GM19397 (cell line): Measurements from ENCODE around the gene DAPK3.
"Not testable (repeated sequence)": the region's sequence is repeated elsewhere in the genome, so short reads cannot be mapped to it uniquely, and the experiment has no call there.

Experiments
- ATAC-seq: cut with Tn5 transposase; IDR thresholded peaks from one replicate; pipeline ENCODE4 v1.9.1; 2021; ENCODE audit warnings: mild to moderate bottlenecking, moderate library complexity; ENCODE audit not compliant: unreplicated experiment

The DAPK3 gene

DNA sequence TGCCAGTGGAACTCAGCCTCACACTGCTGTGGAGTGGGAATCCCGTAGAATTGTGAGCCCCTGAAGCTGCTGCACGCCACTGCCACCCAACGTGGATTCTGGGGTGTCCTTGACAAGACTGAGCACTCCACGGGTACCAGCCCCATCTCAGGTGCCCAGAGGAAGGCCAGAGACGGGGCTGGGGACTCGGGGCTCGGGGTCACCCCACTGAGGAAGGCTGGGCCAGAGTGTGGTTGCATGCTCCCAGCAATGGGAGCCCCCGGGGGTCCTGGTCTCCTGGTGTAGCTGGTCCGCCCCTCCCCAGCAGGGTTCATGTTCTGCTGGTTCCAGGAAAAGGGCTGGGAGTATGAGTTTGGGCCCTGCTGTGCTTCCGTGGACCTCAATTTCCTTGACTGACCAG is 15.2 kb downstream of the DAPK3 start:
- ATAC-seq: no peak

- ATAC-seq: not testable (repeated sequence)
Measured at GRCh38 chr19:3955276-3955675, 15.6 kb downstream of the DAPK3 start.

DNA sequence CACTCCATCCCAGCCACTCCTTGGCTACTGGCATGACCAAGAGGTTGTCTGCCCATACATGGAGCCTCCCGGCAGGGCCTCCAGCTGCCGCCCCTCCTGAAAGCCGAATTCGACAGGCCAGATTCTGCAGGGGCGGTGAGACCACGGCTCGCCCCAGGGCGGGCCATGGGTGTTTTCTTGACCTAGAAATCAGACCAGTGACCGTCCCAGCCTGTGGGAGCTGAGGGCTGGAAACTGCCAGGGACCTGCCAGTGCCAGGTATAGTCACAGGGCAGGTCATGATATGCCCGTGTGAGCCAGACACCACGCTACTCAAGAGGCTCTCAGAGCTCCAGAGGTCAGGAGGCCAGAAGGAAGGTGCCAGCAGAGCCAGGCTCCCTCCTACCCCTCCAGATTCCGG is 16.8 kb downstream of the DAPK3 start:
- ATAC-seq: no peak

- not testable (repeated sequence) for ATAC-seq
Measured at GRCh38 chr19:3952755-3953276, 18.1 kb downstream of the DAPK3 start.

DNA sequence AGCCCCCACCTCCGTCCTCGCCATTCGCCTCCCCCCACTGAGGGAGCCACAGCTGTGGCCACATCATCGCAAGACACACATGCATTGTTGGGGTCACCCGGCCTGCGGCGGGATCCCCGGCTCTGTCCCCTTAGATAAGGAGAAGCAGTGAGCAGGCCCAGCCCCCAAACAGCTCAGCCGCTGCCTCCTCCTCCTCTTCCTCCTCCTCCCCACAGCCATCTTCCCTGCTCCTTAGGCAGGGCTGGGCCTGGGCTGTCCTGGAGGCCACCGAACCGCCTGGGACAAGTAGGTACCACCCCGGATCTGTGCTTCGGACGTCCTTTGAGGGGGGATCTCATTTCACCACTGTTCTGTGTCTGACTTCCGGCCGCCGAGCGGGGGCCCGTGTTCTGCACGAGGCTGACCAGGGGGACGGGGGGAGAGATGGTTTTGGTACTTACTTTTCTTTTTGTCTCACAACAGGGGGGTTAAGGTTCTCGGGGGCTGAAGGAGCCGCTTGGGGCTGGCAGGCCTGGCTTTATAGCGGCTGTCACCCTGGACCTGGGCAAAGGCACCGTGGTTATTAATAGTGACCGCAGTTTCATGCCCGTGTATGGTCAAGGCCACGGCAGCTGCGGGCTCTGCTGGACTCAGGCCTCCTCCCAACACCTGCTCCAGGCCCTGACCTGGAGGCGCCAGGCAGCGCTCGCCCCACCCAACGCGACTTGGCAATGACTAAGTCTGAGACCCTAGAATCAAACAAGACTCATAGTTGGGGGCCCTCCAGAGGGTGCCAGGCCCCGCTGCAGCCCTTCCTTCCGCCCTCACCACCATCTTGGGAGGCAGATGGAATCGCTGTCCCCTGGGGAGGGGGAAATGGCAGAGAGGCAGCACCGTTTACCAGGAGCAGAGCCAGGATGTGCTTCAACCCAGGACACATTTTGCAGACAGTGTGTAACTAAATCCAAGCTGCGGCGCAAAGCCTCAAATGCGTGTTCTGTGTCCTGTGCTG is 19.7 kb downstream of the DAPK3 start:
- no peak for ATAC-seq

DNA sequence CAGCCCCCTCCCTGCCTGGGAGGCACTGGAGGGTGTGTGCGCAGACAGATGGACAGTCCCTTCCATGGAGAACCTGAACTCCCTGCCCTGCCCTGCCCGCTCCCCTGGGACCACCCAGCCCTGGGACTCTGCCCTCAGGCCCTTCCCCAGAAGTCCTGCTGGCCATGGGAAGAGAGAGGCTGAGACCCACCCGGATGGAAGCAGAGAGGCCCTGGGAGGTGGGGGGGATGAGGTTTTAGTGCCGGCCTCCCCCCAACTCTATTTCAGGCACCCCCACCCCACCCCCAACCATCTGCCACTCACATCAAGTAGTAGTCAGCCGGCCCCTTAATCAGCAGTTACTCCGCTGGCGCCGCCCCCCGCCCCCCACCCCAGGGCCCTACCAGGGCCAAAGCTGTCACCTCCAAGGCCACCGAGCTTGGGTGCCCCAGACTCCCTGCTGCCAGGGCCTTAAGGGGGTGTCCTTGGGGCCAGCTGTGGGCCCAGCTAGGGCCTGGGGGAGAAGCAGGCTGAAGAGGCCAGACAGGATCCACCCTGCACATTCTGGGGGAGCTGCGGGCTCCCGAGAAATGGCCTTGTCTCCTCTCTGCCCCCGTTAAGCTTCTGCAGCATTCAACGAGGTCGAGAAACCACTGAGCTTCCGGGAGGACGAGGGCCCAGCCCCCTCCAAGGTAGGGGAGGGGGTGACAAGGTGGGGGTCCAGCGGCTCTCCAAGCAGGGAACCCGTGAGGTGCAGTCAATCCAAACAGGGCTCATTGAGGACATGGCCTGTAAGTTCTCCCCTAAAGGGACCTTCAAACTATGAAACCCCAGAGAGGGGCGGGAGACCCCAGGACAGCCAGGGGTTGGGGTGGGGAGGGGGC is 20.7 kb downstream of the DAPK3 start:
- no peak for ATAC-seq

- ATAC-seq: no peak
Measured at GRCh38 chr19:3949294-3949693, 21.6 kb downstream of the DAPK3 start.

GRCh38 chr19:3947316-3947933 is 23.5 kb downstream of the DAPK3 start:
- not testable (repeated sequence) for ATAC-seq

DNA sequence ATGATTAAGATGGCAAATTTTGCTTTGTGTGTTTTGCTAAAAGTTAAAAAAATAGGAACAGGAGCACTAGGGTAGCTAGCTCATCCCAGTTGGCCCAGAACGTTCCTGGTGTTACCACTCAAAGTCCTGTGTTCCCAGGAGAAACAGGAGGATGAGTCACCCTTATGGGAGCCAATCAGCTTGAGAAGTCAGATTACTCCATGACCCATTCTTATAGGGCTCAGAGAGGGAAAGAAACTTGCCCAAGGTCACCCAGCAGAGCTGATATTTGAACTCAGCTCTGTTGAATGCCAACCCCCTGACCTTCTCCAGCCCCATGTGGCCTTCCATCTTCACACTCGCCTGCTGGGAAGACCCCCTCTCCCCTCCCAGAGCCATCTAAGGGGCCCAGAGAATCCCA is 25.1 kb downstream of the DAPK3 start:
- ATAC-seq: no peak

- no peak for ATAC-seq
Measured at GRCh38 chr19:3944018-3944721, 26.7 kb downstream of the DAPK3 start.

DNA sequence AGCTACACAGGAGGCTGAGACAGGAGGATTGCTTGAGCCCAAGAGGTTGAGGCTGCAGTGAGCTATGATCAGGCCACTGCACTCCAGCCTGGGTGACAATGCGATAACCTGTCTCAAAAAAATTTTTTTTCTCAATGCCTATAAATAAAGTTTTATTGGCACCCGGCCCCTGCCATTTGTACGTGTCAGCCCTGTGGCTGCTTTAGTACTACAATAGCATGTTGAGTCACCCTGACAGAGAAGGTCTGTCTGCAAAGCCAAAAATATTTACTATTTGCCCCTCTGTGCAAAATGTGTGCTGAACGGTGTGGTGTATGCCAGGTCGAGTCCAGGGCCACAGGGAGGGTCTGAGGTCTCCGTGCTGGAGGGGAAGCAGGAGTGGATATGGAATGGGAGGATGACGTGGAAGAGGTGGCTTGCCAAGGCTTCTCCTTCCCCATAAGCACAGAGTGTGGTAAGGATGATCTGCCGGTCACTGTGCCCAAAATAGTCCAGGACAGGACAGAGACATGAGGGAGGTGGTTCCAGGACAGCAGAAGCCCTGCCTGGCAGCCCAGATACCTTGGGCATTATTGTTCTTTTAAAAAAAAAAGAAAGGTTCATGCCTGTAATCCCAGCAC is 28.0 kb downstream of the DAPK3 start:
- ATAC-seq: no peak

DNA sequence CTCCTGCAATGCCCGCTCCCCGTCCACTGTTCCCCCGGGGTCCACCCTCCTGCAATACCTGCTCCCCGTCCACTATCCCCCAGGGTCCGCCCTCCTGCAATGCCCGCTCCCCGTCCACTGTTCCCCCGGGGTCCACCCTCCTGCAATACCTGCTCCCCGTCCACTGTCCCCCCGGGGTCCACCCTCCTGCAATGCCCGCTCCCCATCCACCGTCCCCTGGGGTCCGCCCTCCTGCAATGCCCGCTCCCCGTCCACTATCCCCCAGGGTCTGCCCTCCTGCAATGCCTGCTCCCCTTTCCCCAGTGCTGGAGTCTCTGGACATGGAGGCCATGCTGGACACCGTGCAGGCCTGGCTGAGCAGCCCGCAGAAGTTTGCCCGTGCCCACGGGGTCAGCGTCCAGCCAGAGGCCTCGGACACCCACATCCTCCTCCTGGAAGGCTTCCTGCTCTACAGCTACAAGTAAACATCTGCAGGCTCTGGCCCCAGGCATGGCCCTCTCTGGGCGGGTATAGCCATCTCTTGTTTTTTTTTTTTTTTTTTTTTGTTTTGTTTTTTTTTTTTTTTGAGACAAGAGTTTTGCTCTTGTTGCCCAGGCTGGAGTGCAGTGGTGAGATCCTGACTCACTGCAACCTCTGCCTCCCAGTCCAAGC is 32.5 kb downstream of the DAPK3 start:
- not testable (repeated sequence) for ATAC-seq

DNA sequence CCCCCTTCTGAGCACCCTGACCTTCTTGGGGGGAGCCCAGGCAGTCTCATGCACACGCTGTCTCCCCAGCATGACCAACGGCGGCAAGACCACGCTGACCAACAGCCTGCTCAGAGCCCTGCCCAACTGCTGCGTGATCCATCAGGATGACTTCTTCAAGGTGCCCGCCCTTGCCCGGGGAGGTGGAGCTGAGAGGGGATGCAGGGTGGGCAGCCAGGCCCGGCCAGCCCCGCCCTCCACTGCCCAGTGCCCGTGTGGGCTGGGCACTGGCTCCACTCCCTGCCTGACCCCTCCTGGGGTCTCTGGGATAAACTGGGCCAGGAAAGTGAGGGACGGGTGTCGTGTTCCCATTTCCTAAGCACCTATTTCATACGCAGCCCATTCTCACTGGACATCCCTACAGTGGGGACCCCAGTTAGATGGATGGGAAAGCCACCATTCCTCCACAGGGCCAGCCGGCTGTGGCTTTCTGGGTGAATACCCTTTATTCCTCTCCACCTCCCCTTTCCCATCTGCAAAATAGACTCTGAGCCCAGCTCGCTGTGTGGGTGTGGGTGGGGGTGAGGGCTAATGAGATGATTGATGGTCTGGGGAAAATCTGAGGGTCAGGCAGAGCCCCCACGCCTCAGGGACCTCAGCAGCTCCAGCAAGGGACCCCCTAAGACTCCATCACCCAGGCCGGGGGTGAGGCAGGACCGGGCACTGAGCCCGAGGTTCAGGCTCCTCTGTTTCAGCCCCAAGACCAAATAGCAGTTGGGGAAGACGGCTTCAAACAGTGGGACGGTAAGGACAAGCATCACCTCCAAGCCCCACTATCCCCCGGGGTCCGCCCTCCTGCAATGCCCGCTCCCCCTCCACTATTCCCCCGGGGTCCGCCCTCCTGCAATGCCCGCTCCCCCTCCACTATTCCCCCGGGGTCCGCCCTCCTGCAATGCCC is 34.1 kb downstream of the DAPK3 start:
- ATAC-seq: no peak

DNA sequence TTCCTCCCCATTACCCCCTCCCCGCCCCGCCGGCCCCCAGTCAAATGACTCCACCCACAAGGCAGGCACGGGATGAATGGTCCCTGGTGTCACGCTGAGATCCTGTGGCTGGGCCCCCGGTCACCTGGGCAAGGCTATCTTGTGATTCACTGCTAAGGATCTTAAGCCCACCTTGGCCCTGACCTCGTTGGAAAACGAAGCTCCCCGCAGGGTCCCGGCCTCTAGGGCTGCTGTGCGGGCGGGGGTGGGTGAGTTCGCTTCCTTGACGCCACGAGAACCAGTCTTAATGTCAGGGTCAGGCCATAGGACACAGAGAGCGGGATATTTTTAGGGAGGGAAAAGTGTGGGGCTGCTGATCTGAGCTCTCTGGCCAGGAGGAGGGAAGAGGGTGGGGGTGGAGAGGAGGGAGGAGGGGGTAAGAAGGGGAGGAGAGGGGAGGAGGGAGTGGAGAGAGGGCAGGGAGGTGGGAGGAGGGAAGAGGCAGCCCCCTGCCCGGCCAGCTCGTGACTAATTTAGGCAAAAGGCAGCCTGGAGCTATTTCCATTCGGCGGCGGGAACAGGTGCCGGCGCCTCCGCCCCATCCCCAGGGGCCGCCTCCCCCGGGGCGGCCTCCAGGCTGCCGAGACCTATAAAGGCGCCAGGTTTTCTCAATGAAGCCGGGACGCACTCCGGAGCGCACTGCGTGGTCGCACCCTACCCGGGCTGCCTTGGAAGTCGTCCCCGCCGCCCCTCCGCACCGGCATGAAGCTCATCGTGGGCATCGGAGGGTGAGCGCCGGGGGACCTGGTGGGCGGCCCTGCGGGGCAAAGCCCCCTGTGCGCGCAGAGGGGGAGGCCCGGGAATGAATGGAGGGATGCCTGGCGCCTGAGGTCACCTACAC is 37.7 kb downstream of the DAPK3 start, which contains the start of gene NMRK2:
Gene NMRK2 (plus strand): TSS at position 139 of the 880 bp plus-strand sequence. CDS start 603 bp downstream, at position 742.
- ATAC-seq: no peak

GRCh38 chr19:3931041-3931440 is 39.9 kb downstream of the DAPK3 start:
- no peak for ATAC-seq

- no peak for ATAC-seq
Measured at GRCh38 chr19:3923912-3924311, 47.0 kb downstream of the DAPK3 start.

GRCh38 chr19:3923096-3923758 is 47.7 kb downstream of the DAPK3 start:
- ATAC-seq: no peak
